Heart left ventricle (tissue), 16 donors: ENCODE measurements around the gene MYH15. TPM values are rescaled to one million over a fixed set of nuclear protein-coding genes. Genes with fewer than 3 reads are reported as not detected.

ENCODE experiments used
- ATAC-seq, 4 donors: fragments of 200-7000 bp; cut with Tn5 transposase; one replicate each; pipeline ENCODE4 v1.9.1; 2020 to 2022; ENCODE audit warnings: moderate library complexity in 4 of 4, mild to moderate bottlenecking in 3 of 4, moderate number of reproducible peaks in 1 of 4
- DNase-seq, 5 donors: peaks; one replicate each; pipeline ENCODE4 v3.0.0-alpha.2; 2020
- H3K27ac ChIP-seq, 12 donors: fragments of 200-600 bp; sonication (generic) in 4 of 12; one replicate each; pipeline versions ENCODE4 v1.5.0 to v1.8.0; 2016 to 2022; ENCODE audit warnings: mild to moderate bottlenecking in 2 of 12
- H3K27me3 ChIP-seq, 9 donors: fragments of 200-600 bp; sonication (generic) in 2 of 9; one replicate each; pipeline versions ENCODE4 v1.5.1 to v1.8.0; 2016 to 2022; ENCODE audit warnings: mild to moderate bottlenecking in 3 of 9
- H3K36me3 ChIP-seq, 9 donors: fragments of 200-600 bp; sonication (generic) in 2 of 9; one replicate each; pipeline versions ENCODE4 v1.5.0 to v1.8.0; 2018 to 2022; ENCODE audit warnings: mild to moderate bottlenecking in 2 of 9
- H3K4me1 ChIP-seq, 12 donors: fragments of 200-600 bp; sonication (generic) in 4 of 12; one replicate each; pipeline versions ENCODE4 v1.5.0 to v1.8.0; 2016 to 2022; ENCODE audit warnings: mild to moderate bottlenecking in 3 of 12
- H3K4me3 ChIP-seq, 12 donors: fragments of 200-600 bp; sonication (generic) in 4 of 12; one replicate each; pipeline versions ENCODE4 v1.5.0 to v1.8.0; 2017 to 2022; ENCODE audit warnings: mild to moderate bottlenecking in 9 of 12, moderate library complexity in 4 of 12
- H3K9me3 ChIP-seq, 12 donors: fragments of 200-600 bp; sonication (generic) in 4 of 12; one replicate each; pipeline versions ENCODE4 v1.5.0 to v1.8.0; 2016 to 2022; ENCODE audit warnings: mild to moderate bottlenecking in 1 of 12
- POLR2A ChIP-seq, 2 donors: fragments of 450-650 bp; IDR thresholded peaks; one replicate each; pipeline ENCODE4 v1.6.1; 2017; ENCODE audit warnings: antibody characterized with exemption in 2 of 2, mild to moderate bottlenecking in 2 of 2, moderate library complexity in 2 of 2
- WGBS, 4 donors: extraction: QIAGEN DNeasy Blood & Tissue Kit in 2 of 4; methylation state at CpG; one replicate each; pipeline versions ENCODE4 v1.1.5 to v1.1.7; 2013 to 2018; 5-methylcytosine and 5-hydroxymethylcytosine counted together
- intact Hi-C, 10 donors: fragments of 100-400 bp; cut with DNase I; formaldehyde crosslinking; loops; one replicate each; pipeline versions ENCODE4 v1.11.1 to v1.14.2; 2022
- polyA plus RNA-seq, 2 donors: library from polyadenylated mRNA; stranded (reverse); fragments of 200-250 nt; gene quantifications; one replicate each; pipeline ENCODE4 v1.2.3, GENCODE V29; 2013
- total RNA-seq, 9 donors: library from RNA; depleted of rRNA in 2 of 9; stranded (reverse); fragments of >200 nt in 2 of 9; fragmentation: NEBNext Ultra II Directional in 3 of 9; extraction: Animal tissue kit (Norgen Biotek cat#: 25700) in 3 of 9; gene quantifications; one replicate each; pipeline versions ENCODE4 v1.1.0 to v1.2.4, GENCODE V29; 2016 to 2023
- TF ChIP-seq, protein P1 (sequence below), 12 donors: fragments of 200-600 bp; sonication (generic) in 4 of 12; IDR thresholded peaks; one replicate each; pipeline versions ENCODE4 v1.5.0 to v1.8.0; 2018 to 2022; ENCODE audit warnings: antibody characterized with exemption in 12 of 12, mild to moderate bottlenecking in 5 of 12
- donor health status: ischemic (EF 13 %, LVEDD 7.1; RV severe dilation, severe dysfunction).
- donor health status: healthy with polysubstance abuse.
- donor health status: DM: no; HTN: yes; CAD: no.
- donor health status: DM: no; HTN: no; CAD: no.
- donor health status: ischemic (EF 25% LVEDD 6.9; RV normal size, moderate dysfunction).
- donor health status: ischemic (EF 25% LVEDD 5.7; RV mildly dilated, moderate dysfunction).
- donor health status: healthy.
- donor health status: DM: yes; HTN: yes; CAD: no.
- donor health status: ischemic (EF 35%, LVEDD 5.7; RV mildly dilated, moderate dysfunction).
- donor health status: nonischemic (EF 11% LVEDD 7.7; RV severe dilation, severe dysfunction).
- donor health status: DM: yes; HTN: yes; CAD: no.
- donor health status: PGD.
- donor health status: ischemic (EF 29% LVEDD 5.4; RV normal size, mild dysfunction).
- donor health status: nonischemic (EF 23%, LVEDD 6.1; RV moderate dilation, normal function).

Gene MYH15
- total and polyA plus RNA-seq, 11 donors = 0.08 to 1.2 (median 0.27) TPM

DNA sequence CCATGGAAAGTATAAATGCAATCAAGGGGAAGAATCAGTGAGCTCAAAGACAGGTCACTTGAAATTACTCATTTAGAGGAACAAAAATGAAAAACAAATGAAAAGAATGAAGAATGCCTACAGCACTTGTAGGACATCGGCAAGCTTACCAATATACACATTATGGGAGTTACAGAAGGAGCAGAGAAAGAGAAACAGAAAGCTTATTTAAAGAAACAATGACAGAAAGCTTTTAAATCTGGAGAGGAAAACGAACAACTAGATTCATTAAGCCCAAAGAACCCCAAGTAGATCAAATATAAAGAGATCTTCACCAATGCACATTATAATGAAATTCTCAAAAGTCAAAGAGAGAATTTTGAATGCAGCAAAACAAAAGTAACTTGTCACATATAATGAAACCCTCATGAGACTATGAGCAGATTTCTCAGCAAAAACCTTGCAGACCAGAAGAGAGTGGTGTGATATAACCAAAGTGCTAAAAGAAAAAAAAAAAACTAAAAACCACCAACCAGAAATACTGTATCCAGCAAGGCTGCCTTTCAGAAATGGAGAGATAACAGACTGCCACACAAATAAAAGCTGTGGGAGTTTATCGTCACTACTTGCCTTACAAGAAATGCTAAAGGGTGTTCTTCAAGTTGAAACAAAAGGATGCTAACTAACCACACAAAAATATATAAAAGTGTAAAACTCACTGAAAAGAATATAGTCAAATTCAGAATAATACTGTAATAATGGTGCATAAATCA, 63.1 kb downstream of the MYH15 start:
- H3K9me3 ChIP-seq = peaks cover 0 to 28% (median 13%) of the 10 kb centered on the region in 12 donors
- WGBS, 4 donors = 73 to 89% (median 88%) methylated on average over 3 of the region's 3 CpGs
- TF ChIP-seq, protein P1, sequence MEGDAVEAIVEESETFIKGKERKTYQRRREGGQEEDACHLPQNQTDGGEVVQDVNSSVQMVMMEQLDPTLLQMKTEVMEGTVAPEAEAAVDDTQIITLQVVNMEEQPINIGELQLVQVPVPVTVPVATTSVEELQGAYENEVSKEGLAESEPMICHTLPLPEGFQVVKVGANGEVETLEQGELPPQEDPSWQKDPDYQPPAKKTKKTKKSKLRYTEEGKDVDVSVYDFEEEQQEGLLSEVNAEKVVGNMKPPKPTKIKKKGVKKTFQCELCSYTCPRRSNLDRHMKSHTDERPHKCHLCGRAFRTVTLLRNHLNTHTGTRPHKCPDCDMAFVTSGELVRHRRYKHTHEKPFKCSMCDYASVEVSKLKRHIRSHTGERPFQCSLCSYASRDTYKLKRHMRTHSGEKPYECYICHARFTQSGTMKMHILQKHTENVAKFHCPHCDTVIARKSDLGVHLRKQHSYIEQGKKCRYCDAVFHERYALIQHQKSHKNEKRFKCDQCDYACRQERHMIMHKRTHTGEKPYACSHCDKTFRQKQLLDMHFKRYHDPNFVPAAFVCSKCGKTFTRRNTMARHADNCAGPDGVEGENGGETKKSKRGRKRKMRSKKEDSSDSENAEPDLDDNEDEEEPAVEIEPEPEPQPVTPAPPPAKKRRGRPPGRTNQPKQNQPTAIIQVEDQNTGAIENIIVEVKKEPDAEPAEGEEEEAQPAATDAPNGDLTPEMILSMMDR (IDR thresholded peaks at IDR 0.05) = no peak
- no peak for TF ChIP-seq POLR2A (IDR thresholded peaks at IDR 0.05)
- H3K4me1 ChIP-seq = no peaks in the 10 kb centered on the region
- no peak overlapping the region for H3K4me3 ChIP-seq
- H3K27me3 ChIP-seq = no peaks in the 10 kb centered on the region
- DNase-seq (no peak), ATAC-seq (no peak)
- H3K36me3 ChIP-seq = no peaks in the 10 kb centered on the region
- intact Hi-C loops = no loop called here
- no peak overlapping the region for H3K27ac ChIP-seq

DNA sequence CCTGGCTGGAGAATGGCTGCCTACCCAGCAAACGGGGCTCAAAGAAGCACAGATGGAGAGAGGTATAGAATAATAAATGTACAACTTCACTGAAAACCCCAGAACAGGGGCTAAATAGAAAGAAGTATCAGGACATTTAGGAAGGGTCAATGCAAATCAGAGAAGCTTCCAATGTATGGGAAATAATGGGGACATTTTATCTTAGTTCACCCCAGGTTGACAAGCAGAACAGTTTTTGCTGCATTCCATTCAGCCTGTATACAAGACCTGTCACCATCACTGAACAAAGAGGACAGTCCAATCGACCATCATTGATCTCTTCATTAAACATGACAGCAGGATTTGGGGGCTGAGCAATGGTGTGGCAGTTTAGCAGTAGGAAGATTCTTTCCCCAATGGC, 68.1 kb downstream of the MYH15 start:
- DNase-seq (no peak), ATAC-seq (no peak)
- H3K4me3 ChIP-seq = no peak overlapping the region
- peaks cover 0 to 12% (median 8%) of the 10 kb centered on the region in 12 donors for H3K9me3 ChIP-seq
- H3K27me3 ChIP-seq = no peaks in the 10 kb centered on the region
- no peak for TF ChIP-seq POLR2A (IDR thresholded peaks at IDR 0.05)
- TF ChIP-seq, protein P1 (IDR thresholded peaks at IDR 0.05) = no peak
- no peaks in the 10 kb centered on the region for H3K36me3 ChIP-seq
- no peaks in the 10 kb centered on the region for H3K4me1 ChIP-seq
- WGBS, 4 donors = 65 to 75% (median 70%) methylated on average over 2 of the region's 2 CpGs
- intact Hi-C loops = no loop called here
- H3K27ac ChIP-seq = no peak overlapping the region

DNA sequence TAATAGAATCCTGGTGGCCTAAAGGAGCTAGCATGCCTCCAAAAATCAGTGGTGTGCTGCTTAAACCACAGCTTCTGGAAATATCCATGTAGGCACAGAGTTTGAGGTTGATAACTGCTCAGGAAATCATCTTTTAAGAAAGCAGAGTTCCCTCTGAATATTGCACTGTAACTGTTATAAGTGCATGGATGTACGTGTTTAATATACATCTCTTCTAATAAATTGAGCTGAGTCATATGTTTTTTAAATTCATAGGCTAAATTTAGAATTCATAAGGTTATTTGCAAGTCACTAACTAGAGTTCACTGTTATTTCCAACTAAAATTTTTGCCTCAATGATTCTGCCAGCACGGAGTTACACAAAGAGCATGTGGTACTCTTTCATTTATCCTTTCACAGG, 68.9 kb downstream of the MYH15 start:
- H3K9me3 ChIP-seq = peaks cover 0 to 5% (median 2%) of the 10 kb centered on the region in 12 donors
- DNase-seq (no peak), ATAC-seq (no peak)
- WGBS, 4 donors = 69 to 81% (median 74%) methylated on average over 2 of the region's 2 CpGs
- no peaks in the 10 kb centered on the region for H3K36me3 ChIP-seq
- no peak overlapping the region for H3K4me3 ChIP-seq
- intact Hi-C loops = no loop called here
- H3K4me1 ChIP-seq = no peaks in the 10 kb centered on the region
- no peak for TF ChIP-seq POLR2A (IDR thresholded peaks at IDR 0.05)
- TF ChIP-seq, protein P1 (IDR thresholded peaks at IDR 0.05) = no peak
- H3K27me3 ChIP-seq = no peaks in the 10 kb centered on the region
- H3K27ac ChIP-seq = no peak overlapping the region

DNA sequence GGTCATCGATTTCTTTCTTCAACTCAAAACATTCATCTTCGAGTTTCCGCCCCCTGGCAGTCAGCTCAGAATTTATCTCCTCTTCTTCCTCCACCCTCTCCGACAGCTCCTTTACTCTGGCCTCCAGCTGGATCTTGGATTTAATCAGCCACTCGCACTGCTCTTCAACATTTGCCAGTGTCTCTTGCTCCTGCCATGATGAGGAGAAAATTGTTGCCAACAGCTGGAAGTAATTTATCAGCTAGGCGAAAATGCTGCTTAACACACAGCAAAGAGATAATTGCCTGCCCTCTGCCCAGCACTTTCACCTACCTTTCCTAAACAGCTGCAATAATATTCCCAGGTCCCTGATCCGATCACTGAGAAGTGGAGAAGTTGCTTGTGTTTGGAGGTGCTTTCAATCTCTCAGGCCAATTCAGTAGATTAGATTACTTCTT, 69.3 kb downstream of the MYH15 start:
- Histone ChIP-seq H3K27me3 (no peaks in the 10 kb centered on the region), H3K36me3 (no peaks in the 10 kb centered on the region), H3K9me3 (peaks cover 0 to under 1% (median 0%) of the 10 kb centered on the region in 12 donors), H3K4me1 (no peaks in the 10 kb centered on the region), H3K27ac (no peak overlapping the region), H3K4me3 (no peak overlapping the region)
- DNase-seq (no peak), ATAC-seq (no peak)
- WGBS, 4 donors = 61 to 66% (median 64%) methylated on average over 7 of the region's 7 CpGs
- intact Hi-C loops = no loop called here
- TF ChIP-seq, protein P1 (IDR thresholded peaks at IDR 0.05) = no peak
- TF ChIP-seq POLR2A (IDR thresholded peaks at IDR 0.05) = no peak
